Bone marrow (tissue), 2 donors: ENCODE data around the gene DDA1.

Source experiments
- DNase-seq, 2 donors: peaks; one replicate each; lab custom pipeline; 2025; lab: John Stamatoyannopoulos, UW

Gene DDA1

GRCh38 chr19:17330262-17331044 is 21.1 kb downstream of the DDA1 start:
- no peak for DNase-seq

GRCh38 chr19:17331045-17331558 is 21.7 kb downstream of the DDA1 start:
- no peak for DNase-seq

- no peak for DNase-seq
These were observed 23.0 kb downstream of the DDA1 start for GRCh38 chr19:17332360-17332676.

- no peak for DNase-seq
These were observed 23.6 kb downstream of the DDA1 start for GRCh38 chr19:17332677-17333581.

GRCh38 chr19:17333611-17334413 is 24.4 kb downstream of the DDA1 start:
- DNase-seq = peak; percentile 38 to 81

- DNase-seq = peak; percentile 74 to 96
These were observed 25.3 kb downstream of the DDA1 start, which contains the start of gene ANO8 for GRCh38 chr19:17334414-17335409. Gene ANO8 (minus strand): TSS chr19:17334855. CDS start chr19:17334670, 185 bp downstream.

- no peak for DNase-seq
These were observed 26.2 kb downstream of the DDA1 start for GRCh38 chr19:17335575-17335974.

GRCh38 chr19:17336872-17337674 is 27.7 kb downstream of the DDA1 start, which contains the start of gene GTPBP3:
Gene GTPBP3 (plus strand): TSS chr19:17337553. CDS start chr19:17337612, 59 bp downstream.
- peak; percentile 70 to 98 for DNase-seq

GRCh38 chr19:17337675-17338432 is 28.5 kb downstream of the DDA1 start:
- DNase-seq = no peak

GRCh38 chr19:17338433-17339078 is 29.2 kb downstream of the DDA1 start:
- no peak for DNase-seq

GRCh38 chr19:17339088-17339741 is 29.9 kb downstream of the DDA1 start:
- no peak for DNase-seq

GRCh38 chr19:17340302-17340870 is 31.0 kb downstream of the DDA1 start:
- no peak for DNase-seq

GRCh38 chr19:17340871-17341357 is 31.6 kb downstream of the DDA1 start:
- DNase-seq = no peak

GRCh38 chr19:17341386-17341785 is 32.0 kb downstream of the DDA1 start:
- DNase-seq = no peak

GRCh38 chr19:17341845-17342244 is 32.5 kb downstream of the DDA1 start:
- no peak for DNase-seq

- DNase-seq = peak; percentile 24 to 67
These were observed 36.8 kb downstream of the DDA1 start for GRCh38 chr19:17346109-17346671.

GRCh38 chr19:17347361-17347760 is 38.0 kb downstream of the DDA1 start:
- no peak for DNase-seq
